DMS153 (cell line): Measurements from ENCODE around the gene MYL7.

ENCODE experiments used
- DNase-seq: peaks from one replicate; lab custom pipeline; 2025; lab: John Stamatoyannopoulos, UW

Gene MYL7

GRCh38 chr7:44150466-44150832, 9.3 kb upstream of the MYL7 start:
- DNase-seq, result no peak

- no peak for DNase-seq
Measured at GRCh38 chr7:44149571-44150465, 8.7 kb upstream of the MYL7 start.

- DNase-seq, result no peak
Measured at GRCh38 chr7:44148961-44149536, 7.9 kb upstream of the MYL7 start.

GRCh38 chr7:44148166-44148565, 7.0 kb upstream of the MYL7 start:
- DNase-seq, result no peak

GRCh38 chr7:44147026-44147991, 6.2 kb upstream of the MYL7 start:
- DNase-seq, result no peak

GRCh38 chr7:44145969-44146911, 5.1 kb upstream of the MYL7 start:
- DNase-seq, result no peak

- DNase-seq, result no peak
Measured at GRCh38 chr7:44145479-44145968, 4.4 kb upstream of the MYL7 start.

GRCh38 chr7:44144968-44145478, 3.9 kb upstream of the MYL7 start:
- no peak for DNase-seq

- no peak for DNase-seq
Measured at GRCh38 chr7:44144426-44144967, 3.4 kb upstream of the MYL7 start.

- DNase-seq, result no peak
Measured at GRCh38 chr7:44143646-44144250, 2.6 kb upstream of the MYL7 start.

GRCh38 chr7:44142028-44142427, 896 bp upstream of the MYL7 start:
- no peak for DNase-seq

- DNase-seq, result no peak
Measured at GRCh38 chr7:44140341-44140740, 791 bp downstream of the MYL7 start.

GRCh38 chr7:44139311-44140010, 1.7 kb downstream of the MYL7 start:
- DNase-seq, result no peak

- DNase-seq, result no peak
Measured at GRCh38 chr7:44138698-44139097, 2.4 kb downstream of the MYL7 start.

- DNase-seq, result no peak
Measured at GRCh38 chr7:44136731-44137130, 4.4 kb downstream of the MYL7 start.

- DNase-seq, result no peak
Measured at GRCh38 chr7:44134943-44135628, 6.0 kb downstream of the MYL7 start.

GRCh38 chr7:44133295-44133694, 7.8 kb downstream of the MYL7 start:
- DNase-seq, result no peak

GRCh38 chr7:44132039-44132438, 9.1 kb downstream of the MYL7 start:
- DNase-seq, result no peak
